HS-27A (cell line): ENCODE data around the gene NALCN.
A peak's percentile ranks its signal among the peaks of the same experiment; 100 is the strongest.
"Not testable (repeated sequence)": the region's sequence is repeated elsewhere in the genome, so short reads cannot be mapped to it uniquely, and the experiment has no call there.

Experiments used
- DNase-seq: peaks from one replicate; pipeline ENCODE4 v3.0.0-alpha.2; 2012; ENCODE audit warnings: low read depth, missing footprints

The NALCN gene

DNA sequence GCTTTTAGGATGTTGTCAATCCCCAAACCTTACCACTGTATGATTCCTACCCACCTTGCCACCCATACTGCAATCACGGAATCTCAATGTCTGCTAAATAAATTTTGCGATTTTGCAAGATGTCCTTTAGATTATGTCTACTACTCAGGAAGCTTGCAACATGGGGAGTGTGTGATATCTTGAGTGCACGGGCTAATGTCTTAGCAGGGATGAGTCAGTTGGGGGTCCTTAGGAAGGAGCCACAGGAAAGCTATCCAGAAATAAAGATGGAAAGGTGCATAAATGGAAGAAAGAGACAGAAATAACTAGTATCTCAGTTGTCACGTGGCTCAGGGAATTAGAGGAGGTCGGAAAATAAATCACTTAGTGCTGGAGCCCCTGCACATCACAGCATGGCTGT is 77.1 kb downstream of the NALCN start:
- no peak for DNase-seq

DNA sequence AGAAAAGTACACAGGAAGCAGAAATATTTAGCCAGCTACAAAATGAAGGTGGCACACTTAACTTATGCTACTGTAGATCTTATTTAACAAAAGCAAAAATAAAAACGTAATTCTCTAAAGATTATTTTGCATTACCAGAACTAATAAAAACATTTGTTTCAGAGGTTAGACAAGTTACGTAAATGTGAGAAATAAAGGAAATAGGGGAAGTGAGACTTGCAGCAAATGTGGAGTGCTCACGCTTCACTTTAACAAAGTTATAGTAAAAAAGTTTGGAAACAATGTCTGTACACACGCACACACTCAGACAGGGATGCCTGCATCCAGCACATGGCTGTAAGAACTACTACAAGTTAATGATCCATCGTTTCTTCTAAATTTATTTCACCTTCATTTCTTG is 83.7 kb downstream of the NALCN start:
- DNase-seq, result no peak

DNA sequence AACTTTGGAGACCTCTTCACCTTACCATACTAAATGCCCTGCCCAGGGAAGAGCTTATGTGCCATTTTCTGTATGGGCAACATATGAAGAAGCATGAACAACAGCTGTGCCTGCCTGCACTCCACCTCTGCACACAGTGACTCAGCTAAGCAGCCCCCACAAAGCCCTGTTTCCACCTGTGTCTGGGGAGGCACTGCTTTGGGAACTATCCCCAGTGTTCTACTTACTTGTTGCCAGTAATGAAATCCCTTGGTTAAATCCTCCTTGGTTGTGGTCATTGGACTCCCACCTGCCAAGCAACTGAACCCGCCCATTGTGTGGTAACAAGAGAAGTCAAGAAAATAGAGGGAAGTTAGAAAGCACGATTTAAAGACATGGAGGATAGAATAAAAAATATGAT is 84.6 kb downstream of the NALCN start:
- no peak for DNase-seq

DNA sequence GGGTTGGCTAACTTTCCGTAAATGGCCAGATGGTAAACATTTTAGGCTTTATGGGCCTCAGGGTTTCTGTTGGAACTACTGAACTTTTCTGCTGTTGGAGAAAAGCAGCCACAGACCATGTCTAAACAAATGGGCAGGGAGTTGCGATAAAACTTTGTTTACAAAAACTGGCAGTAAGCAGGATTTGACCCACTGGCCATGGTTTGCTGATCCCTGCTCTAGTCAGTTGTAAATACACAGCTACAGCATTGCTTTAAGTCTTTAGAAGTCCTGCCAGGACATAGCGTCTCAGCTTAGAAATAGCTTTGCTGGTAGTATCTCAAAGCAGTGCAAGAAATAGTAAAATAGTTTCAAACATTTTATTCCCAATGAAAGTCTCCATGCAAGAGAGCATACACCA is 88.4 kb downstream of the NALCN start:
- no peak for DNase-seq

DNA sequence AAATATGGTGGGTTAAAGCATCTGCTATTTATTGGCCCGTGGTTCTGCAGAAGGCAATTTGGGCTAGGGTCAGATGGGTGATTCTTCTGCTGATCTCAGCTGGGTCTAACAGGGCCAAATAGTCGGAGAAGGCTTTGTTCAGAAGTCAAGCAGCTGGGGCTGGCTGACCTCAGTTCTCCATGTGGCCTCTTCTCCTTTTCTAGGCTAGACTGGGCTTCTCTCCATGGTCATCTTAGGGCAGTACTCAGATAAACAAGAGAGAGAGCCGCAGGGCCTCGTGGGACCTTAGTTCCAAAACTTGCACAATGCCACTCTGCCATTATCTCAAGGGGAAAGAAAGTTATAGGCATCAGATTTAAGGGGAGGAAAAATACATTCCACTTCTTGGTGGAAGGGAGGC is 89.6 kb downstream of the NALCN start:
- DNase-seq, result no peak

DNA sequence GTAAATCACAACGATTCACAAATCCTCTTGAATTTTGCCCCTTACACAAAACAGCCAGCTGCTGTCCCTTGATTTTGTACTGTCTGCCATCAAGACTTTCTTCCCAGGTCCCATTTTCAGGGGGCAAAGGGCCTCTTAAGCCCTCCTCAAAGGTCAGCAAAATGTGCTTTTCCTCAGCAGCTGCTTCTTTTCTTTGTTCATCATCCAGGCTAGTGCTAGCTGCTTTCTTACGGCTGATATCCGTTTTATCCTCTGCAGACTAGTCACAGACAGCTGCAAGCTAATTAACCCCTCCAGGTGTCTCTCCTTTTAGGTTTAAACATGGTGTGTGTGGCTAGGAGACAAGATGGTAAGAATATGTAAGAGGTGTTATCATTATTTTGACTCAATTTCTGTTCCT is 90.9 kb downstream of the NALCN start:
- no peak for DNase-seq

DNA sequence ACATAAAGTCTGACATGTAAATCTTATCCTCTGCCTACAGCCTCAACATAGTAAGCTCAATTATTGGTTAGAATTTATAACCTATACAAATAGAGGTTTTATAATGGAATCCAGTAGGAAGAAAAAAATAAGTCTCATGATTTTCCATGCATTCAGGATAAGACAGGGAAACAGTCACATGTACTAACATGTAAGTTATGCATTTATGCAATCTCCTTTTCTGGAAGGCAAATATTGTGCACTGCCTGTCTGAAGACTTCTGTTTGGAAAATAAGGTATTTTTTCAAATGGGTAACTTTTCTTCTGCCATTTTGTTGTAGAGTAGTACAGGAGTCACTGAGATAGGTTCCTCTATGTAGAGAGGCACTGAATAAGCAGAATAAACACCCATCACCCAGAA is 92.7 kb downstream of the NALCN start:
- no peak for DNase-seq

DNA sequence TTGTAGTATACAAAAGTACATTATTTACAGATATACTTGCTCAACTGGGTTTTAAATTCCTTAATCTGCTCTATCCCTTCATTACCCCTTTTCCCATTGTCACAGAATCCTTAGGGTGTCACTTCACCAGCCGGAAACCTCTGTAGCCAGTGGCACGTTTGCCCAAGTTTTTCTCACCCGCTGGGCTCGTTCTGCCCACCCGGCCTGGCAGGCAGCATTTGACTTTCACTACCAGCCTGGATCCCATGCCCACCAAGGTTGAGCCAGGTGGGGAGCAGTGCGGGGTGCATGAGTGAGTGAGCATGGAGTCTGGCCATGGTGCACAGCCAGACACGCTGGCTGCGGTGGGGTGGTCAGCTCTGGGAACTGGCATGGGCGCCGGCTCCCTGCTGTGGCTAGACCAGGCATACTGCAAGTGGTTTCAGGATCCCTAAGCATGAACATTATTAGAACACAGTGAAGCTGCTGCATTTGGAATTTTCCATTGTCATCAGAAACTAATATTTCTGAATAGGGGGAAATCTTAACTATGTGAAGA is 98.3 kb downstream of the NALCN start:
- no peak for DNase-seq

DNA sequence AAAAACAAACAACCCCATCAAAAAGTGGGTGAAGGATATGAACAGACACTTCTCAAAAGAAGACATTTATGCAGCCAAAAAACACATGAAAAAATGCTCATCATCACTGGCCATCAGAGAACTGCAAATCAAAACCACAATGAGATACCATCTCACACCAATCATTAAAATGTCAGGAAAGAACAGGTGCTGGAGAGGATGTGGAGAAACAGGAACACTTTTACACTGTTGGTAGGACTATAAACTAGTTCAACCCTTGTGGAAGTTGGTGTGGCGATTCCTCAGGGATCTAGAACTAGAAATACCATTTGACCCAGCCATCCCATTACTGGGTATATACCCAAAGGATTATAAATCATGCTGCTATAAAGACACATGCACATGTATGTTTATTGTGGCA is 102.8 kb downstream of the NALCN start:
- DNase-seq, result not testable (repeated sequence)

DNA sequence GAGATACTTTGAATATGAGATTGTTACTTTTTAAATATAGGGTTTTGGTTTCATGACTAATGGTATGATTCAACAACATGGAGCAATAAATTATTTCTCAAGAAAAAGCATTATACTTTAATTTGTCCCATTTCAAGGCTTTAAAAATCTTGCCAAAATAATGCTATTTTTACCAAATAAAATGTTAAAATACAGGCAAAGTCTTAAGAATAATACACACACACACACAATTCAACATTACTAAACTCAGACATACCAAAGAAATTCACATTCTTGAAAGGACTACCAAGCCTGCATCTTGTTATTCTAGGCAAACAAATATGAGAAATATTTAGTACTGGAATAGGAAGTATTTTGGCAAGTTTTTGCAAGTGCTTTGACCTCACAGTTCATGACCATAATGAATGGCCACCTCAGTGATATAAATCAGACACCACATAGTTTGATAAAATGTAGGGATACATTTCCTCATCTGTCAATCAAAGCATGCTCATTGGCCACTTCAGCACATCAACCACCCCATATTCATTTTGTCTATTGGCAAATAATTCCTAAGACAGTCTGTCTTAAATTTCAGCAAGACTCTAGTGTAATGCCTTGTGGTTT is 107.2 kb downstream of the NALCN start:
- peak; percentile 52 for DNase-seq

DNA sequence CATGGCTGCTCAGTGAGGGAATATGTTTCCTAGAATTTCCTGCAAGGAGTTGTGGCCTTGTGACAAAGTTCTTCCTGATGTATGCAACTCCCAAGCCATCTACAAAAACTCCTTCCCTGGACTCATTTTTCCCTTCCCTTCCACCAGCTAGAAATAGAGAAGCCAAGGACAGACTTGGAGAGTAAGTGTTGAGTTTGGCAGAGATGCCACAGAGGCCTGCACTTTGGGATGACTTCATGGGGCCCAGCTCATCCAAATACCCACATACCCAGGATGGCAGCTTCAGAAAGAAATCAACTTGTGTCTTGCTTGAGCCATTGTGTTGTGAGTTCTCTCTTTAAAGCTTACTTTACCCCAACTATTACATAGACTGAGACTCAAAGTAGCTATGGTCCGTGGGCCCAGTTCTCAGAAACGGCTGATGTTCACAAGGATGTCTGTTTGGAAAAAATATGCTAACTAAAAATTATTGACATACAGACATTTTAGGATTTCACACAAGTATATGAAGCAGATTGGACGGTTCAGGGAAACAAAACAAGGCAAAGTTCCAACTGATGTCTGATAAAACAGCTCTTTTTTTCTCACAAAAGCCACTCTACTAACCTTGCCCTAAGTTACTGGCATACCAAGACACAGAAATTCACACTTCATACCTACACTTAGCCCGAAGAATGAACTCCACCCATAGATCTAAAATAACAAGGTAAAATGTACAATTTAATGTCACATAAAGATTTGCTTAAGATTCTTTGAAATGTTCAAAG is 107.9 kb downstream of the NALCN start:
- peak; percentile 47 for DNase-seq

DNA sequence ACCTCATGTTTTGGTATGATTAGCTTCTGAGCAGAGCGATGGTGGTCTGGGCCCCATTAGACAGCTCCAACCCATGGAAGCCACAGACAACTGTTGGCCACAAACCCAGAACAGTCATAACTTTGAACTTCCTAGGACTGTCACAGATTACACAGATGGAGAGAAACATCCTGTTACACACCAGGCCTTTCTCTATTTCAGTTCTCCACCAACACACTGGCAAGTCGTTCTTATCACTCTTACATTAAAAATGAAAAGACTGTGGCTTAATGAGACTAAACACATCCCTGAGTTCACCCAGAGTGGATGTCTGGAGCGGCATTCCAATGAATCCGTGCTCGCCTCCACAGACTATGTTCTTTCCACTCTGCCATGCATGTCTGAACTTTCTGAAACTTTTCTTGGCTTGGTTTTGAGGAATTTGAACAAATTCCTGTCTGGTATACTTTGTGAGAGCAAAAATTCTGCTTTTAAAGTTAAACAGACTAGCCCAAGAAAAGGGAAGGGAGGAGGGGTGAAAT is 109.1 kb downstream of the NALCN start:
- peak; percentile 57 for DNase-seq

DNA sequence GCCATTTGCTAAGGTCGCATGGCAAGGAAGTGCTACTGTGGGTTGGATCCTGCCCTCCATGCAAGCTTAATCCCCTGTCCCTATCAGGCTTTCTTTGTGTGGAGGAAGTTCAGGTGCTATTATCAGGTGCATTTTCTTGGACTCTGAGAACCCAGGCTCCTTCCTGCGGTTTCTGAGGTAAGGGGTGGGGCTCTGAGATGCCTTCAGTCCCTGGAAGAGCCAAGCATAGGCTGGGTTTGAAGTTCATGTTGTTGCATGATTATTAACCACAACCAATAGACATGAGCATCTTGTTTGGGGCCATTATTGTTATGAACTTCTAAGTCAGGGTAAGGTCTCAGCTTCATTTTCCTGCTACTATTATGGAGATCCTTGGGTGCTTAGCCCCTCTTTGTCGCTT is 109.5 kb downstream of the NALCN start:
- DNase-seq, result no peak

DNA sequence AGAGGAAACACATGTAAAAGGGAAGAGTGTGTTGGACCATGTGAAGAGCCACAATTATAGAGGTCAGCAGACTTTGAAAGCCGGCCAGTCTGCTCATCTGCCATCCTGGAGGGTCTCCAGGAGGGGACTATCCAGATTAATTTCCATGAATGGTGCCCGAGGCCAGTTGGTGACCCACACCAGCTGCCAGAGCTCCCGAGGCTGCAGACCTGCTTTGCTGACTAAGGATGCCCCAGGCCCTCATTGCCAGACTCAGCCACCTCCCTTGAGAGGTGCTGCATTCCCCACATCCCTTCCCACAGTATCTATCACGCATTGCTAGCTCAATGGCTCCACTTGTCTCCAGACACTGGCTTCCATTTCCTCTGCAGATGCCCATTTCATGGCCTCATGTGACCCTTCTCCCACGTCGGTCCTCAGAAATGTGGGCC is 110.3 kb downstream of the NALCN start:
- DNase-seq, result no peak

DNA sequence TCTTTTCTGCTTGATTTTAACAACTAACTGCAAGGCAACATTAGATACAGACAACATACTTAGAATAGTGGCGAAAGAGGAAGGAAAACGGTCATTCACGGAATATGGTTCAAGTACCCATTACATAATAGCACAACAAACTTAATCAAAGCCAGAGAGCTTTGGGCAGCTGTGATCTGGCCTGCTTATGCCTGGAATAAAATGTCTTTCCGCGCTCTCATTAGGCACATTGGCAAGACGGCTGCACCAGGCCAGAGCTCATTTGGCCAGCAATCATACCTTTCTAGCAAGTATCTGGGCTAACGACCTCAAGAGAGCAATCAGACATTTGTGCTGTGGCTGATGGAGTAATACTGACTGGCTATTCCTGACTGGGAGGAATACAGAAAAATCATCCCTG is 112.8 kb downstream of the NALCN start:
- DNase-seq, result no peak

DNA sequence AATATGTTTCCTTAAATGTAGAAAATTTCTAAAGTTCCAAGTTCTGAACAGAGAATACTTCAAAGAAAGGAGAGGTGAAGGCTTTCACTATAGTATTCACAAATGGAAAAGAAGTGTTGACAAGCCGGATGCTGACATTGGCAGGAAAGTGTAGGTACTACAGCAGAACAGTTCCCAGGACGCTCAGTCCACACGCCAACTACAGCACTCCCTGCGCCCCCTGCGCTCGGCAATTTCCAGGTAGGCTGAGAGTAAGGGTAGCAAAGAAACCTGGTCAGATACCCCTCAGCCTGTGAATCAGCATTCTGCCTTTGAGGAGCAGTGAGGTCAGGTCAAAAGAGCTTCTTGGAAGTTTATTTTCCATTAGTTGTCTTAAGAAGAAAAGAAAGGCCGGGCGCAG is 115.3 kb downstream of the NALCN start:
- no peak for DNase-seq

DNA sequence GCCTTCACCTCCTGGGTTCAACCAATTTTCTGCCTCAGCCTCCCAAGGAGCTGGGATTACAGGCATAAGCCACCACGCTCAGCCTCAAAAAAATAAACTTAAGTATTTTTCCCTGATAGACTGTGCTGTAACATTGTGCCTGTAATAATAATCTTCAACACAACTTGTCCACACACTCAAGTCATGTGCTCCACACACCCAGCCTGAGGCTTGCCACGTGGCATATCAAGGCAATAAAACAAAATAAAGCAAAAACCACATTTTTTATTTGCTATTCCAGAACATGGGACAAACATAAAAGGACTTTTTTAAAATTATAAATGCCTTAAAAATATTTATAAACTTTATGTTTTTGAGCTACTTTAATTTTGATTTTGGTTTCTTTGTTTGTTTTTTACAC is 115.8 kb downstream of the NALCN start:
- DNase-seq, result no peak

DNA sequence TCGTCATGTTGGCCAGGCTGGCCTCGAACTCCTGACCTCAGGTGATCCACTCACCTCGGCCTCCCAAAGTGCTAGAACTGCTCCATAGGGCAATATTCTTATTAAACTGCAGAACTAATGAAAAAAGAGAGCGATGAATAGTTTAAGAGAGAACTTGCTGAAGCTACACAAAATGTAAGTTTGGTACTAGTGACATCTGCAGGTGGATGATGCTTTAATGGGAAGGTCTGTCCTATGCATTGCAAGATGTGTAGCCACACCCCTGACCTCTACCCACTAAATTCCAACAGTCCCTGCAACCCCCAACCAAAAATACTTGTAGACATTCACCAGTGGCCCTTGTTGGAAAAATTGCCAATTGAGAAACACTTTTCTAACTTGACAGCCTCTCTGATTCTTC is 117.8 kb downstream of the NALCN start:
- DNase-seq, result no peak

DNA sequence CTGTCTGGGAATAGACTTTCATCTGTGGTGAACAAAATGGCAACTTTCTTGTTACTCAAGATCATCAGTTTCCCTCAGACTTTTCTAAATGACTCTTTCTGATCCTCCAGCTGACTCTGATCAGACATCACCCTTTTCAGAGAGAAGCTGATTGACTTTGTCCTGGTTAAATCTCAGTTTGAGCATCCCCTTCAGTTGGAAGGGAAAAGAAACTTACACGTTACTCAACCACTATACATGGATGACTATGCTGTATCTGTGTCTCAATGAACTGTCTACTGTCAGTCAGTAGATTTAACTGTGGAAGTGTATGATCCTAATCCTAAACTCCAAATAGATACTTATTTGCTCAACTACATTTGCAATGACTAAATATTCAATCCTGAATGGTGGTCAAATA is 118.5 kb downstream of the NALCN start:
- no peak for DNase-seq

DNA sequence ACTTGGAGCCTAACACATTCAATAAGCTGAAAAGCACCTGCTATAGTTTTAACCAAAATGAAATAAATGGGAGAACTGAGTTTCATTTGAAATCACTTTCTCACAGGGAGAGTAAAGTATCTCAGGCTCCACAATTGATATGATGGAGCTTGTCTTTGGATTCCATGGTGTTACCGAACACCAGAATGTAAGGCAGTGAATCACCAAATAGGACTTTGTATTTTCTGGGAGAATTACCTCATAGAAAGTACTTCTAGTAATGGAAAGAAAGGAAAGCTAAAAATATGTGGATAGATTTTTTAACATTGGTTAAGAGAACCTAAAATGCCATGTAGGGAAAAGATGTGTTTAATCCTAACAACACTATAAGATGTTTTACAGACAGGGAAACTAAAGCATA is 123.6 kb downstream of the NALCN start:
- DNase-seq, result no peak

DNA sequence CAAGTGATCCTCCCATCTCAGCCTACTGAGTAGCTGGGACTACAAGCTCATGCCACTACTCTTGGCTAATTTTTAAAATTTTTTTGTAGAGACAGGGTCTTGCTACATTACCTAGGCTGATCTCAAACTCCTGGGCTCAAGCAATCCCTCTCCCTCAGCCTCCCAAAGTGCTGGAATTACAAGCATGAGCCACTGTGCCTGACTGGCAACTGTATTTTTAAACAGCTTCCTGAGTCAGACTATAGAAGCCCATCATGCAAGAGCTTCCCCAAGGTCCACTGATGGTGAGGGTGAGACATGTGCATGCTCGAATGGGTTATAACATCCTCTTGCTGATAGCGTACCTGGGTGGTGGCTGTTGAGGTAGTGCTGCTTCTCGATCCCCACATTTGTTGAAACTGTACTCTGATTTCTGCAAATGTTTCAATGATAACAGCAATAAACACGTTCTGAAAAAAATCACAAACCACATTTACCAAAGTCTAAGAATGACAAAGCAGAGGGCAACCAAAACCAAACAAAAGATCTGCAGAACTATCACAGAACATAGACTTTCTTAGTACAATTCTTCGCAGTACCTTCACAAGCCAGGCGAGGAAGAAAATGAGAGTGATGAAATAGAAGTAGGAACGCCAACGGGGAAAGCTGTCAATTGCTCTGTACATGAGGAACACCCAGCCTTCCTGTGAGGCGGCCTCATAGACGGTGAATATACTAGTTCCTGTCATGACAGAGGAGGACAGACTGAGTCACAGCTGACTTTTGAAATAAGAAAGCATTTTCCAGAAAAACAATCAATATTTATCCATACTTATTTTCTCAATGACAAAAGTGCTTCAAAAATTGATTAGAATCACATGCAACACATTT is 124.4 kb downstream of the NALCN start:
- no peak for DNase-seq

DNA sequence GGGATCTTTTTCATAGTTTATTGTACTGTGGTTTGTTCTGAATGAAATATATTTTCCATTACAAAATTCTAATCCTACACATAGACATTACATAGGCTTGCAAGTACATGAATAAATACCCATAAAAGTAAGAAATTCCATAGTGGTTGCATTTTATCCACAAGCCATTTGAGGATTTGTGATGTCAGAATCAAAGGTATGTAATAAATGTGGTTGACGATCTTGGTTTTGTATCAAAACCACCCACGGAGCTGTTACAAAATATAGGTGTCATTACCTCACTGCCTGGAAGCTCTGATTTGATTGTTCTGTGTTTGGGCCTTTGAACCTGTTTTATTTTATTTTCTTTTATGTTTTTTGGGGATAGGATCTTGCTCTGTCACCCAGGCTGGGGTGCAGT is 125.1 kb downstream of the NALCN start:
- no peak for DNase-seq

DNA sequence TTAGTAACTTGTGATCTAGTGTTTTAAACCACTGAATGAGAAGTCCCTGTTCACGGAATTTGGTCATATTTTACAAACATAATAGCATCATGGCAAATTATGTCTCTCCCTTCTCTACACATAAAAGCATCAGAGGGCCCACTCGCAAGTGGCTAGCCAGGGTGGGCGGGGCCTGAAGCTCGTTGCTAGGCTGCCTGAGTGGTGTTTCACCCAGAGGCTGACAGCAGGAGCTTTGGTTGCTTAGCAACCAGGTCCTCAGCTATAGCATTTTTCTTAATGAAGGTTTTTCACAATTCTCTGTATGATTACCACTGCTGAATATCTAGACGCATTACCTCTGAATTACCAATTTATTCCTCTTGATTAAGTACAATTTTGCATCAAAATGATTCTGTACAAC is 126.5 kb downstream of the NALCN start:
- no peak for DNase-seq
